IMR-90 (cell line): ENCODE data around the gene NAV2. TPM values are rescaled to one million over a fixed set of nuclear protein-coding genes. Genes with fewer than 3 reads are reported as not detected.

Experiments used
- ATAC-seq: fragments of 200-7000 bp; cut with Tn5 transposase; 2 replicates; pipeline ENCODE4 v1.9.1; 2020; ENCODE audit warnings: low read depth, mild to moderate bottlenecking, moderate library complexity
- BruUV-seq: library from RNA; stranded (reverse); fragments of 400-500 nt; replicated peaks from 2 replicates; lab custom pipeline; 2021; lab: Mats Ljungman, UMichigan
- CTCF ChIA-PET: fragments of 300-600 bp; formaldehyde crosslinking; extraction: SDS; loops from one replicate; lab custom pipeline; 2021; ENCODE audit warnings: antibody characterized with exemption; lab: Yijun Ruan, JAX
- POLR2A ChIA-PET: fragments of 300-600 bp; sonication (Branson Sonifier 250); formaldehyde crosslinking; loops from one replicate; lab custom pipeline; 2022; ENCODE audit warnings: antibody characterized with exemption; ENCODE audit not compliant: unreplicated experiment; lab: Charles Lee
- DNase-seq: peaks from one replicate; pipeline ENCODE4 v3.0.0; 2013
- H2AFZ ChIP-seq: replicated peaks from 2 replicates; pipeline ENCODE3; 2013; ENCODE audit warnings: low read length, mild to moderate bottlenecking; ENCODE audit not compliant: poor library complexity
- H2AK5ac ChIP-seq: 2 replicates; pipeline ENCODE4 v1.6.1; 2013; ENCODE audit warnings: low read depth, low read length, inconsistent platforms
- H2AK9ac ChIP-seq: replicated peaks from 2 replicates; pipeline ENCODE3; 2013; ENCODE audit warnings: mild to moderate bottlenecking, low read depth, low read length, moderate library complexity; ENCODE audit not compliant: poor library complexity
- H2BK120ac ChIP-seq: 2 replicates; pipeline ENCODE4 v1.6.1; 2013; ENCODE audit warnings: low read depth, low read length, inconsistent platforms
- H2BK15ac ChIP-seq: 3 replicates; pipeline ENCODE4 v1.6.1; 2013; ENCODE audit warnings: low read depth, low read length, inconsistent platforms
- H2BK20ac ChIP-seq: 2 replicates; pipeline ENCODE4 v1.6.1; 2013; ENCODE audit warnings: low read depth, mild to moderate bottlenecking, inconsistent platforms, low read length, moderate library complexity
- H2BK5ac ChIP-seq: 2 replicates; pipeline ENCODE4 v1.6.1; 2013; ENCODE audit warnings: mild to moderate bottlenecking, low read depth, low read length, inconsistent platforms; ENCODE audit not compliant: poor library complexity, severe bottlenecking
- H3K14ac ChIP-seq: replicated peaks from 2 replicates; pipeline ENCODE4 v1.6.1; 2013; ENCODE audit warnings: low read depth, low read length, inconsistent platforms
- H3K18ac ChIP-seq: 2 replicates; pipeline ENCODE4 v1.6.1; 2013; ENCODE audit warnings: low read depth, low read length, control low read depth
- H3K23ac ChIP-seq: 2 replicates; pipeline ENCODE4 v1.6.1; 2013; ENCODE audit warnings: low read depth, low read length, inconsistent platforms
- H3K27ac ChIP-seq: 2 replicates; pipeline ENCODE4 v1.5.1; 2013; ENCODE audit warnings: mild to moderate bottlenecking, control low read depth, low read length; ENCODE audit not compliant: insufficient read depth
- H3K27me3 ChIP-seq: 2 replicates; pipeline ENCODE4 v1.6.1; 2013; ENCODE audit warnings: low read length; ENCODE audit not compliant: control insufficient read depth, insufficient read depth
- H3K36me3 ChIP-seq: 2 replicates; pipeline ENCODE4 v1.6.1; 2013; ENCODE audit warnings: low read length, mixed read lengths; ENCODE audit not compliant: control insufficient read depth, insufficient read depth
- H3K4ac ChIP-seq: 2 replicates; pipeline ENCODE4 v1.6.1; 2013; ENCODE audit warnings: low read depth, low read length, inconsistent platforms
- H3K4me1 ChIP-seq: 2 replicates; pipeline ENCODE4 v1.6.1; 2013; ENCODE audit warnings: low read length, mixed read lengths; ENCODE audit not compliant: control insufficient read depth, insufficient read depth
- H3K4me2 ChIP-seq: 2 replicates; pipeline ENCODE4 v1.6.1; 2013; ENCODE audit warnings: low read depth, mild to moderate bottlenecking, control low read depth, low read length, moderate library complexity
- H3K4me3 ChIP-seq: 2 replicates; pipeline ENCODE4 v1.5.1; 2013; ENCODE audit warnings: low read depth, mild to moderate bottlenecking, control low read depth, low read length, moderate library complexity; ENCODE audit not compliant: insufficient read depth
- H3K56ac ChIP-seq: 2 replicates; pipeline ENCODE4 v1.6.1; 2013; ENCODE audit warnings: low read length, inconsistent platforms; ENCODE audit not compliant: insufficient read depth; ENCODE audit errors: extremely low read depth
- H3K79me1 ChIP-seq, 2 experiments: 2 replicates each; pipeline ENCODE4 v1.6.1; 2013; ENCODE audit warnings: low read length in 2 of 2, inconsistent platforms in 1 of 2, low read depth in 1 of 2
- H3K9ac ChIP-seq: 2 replicates; pipeline ENCODE4 v1.6.1; 2013; ENCODE audit warnings: low read depth, low read length, control low read depth
- H3K9me1 ChIP-seq: 2 replicates; pipeline ENCODE4 v1.6.1; 2013; ENCODE audit warnings: low read length, inconsistent platforms; ENCODE audit not compliant: insufficient read depth
- H3K9me3 ChIP-seq: 2 replicates; pipeline ENCODE4 v1.6.1; 2013; ENCODE audit warnings: low read length; ENCODE audit not compliant: control insufficient read depth, insufficient read depth
- H4K20me1 ChIP-seq: 2 replicates; pipeline ENCODE4 v1.6.1; 2013; ENCODE audit warnings: low read length, inconsistent platforms; ENCODE audit not compliant: insufficient read depth
- H4K5ac ChIP-seq: 2 replicates; pipeline ENCODE4 v1.6.1; 2013; ENCODE audit warnings: mild to moderate bottlenecking, low read depth, low read length, control low read depth
- H4K8ac ChIP-seq, 2 experiments: 2 replicates each; pipeline ENCODE4 v1.6.1; 2013; ENCODE audit warnings: low read depth in 2 of 2, low read length in 2 of 2, control low read depth in 1 of 2, inconsistent platforms in 1 of 2
- H4K91ac ChIP-seq: 2 replicates; pipeline ENCODE4 v1.6.1; 2013; ENCODE audit warnings: low read depth, low read length, inconsistent platforms; ENCODE audit not compliant: insufficient read depth
- CHD1 ChIP-seq: IDR thresholded peaks from 2 replicates; pipeline ENCODE4 v1.6.1; 2012; ENCODE audit warnings: low read depth, low read length, improper control_type of control experiment
- MAZ ChIP-seq: IDR thresholded peaks from 2 replicates; pipeline ENCODE4 v1.6.1; 2012; ENCODE audit warnings: low read depth, mild to moderate bottlenecking, low read length, improper control_type of control experiment, moderate library complexity, borderline replicate concordance
- POLR2A ChIP-seq: IDR thresholded peaks from 2 replicates; pipeline ENCODE4 v1.6.1; 2012; ENCODE audit warnings: mild to moderate bottlenecking, low read depth, low read length
- RFX5 ChIP-seq: IDR thresholded peaks from 2 replicates; pipeline ENCODE4 v1.8.0; 2012; ENCODE audit warnings: low read depth, mild to moderate bottlenecking, low read length, moderate library complexity
- WGBS, 2 experiments: methylation state at CpG; one replicate each; pipeline versions ENCODE4 v1.1.5 to v1.1.7; 2013; ENCODE audit warnings: missing lambda C conversion rate in 2 of 2; ENCODE audit not compliant: insufficient read length in 1 of 2; ENCODE audit errors: extremely low coverage in 2 of 2; 5-methylcytosine and 5-hydroxymethylcytosine counted together
- dilution Hi-C: fragments of 300-500 bp; cut with HindIII; formaldehyde crosslinking; loops from one replicate; pipeline ENCODE4 v1.14.3; 2018; ENCODE audit warnings: low sequenced_read_pairs; ENCODE audit not compliant: unreplicated experiment
- in situ Hi-C: fragments of 300-500 bp; cut with MboI; formaldehyde crosslinking; loops from 3 replicates; pipeline ENCODE4 v1.14.3; 2019; ENCODE audit warnings: low sequenced_read_pairs, inconsistent platforms, mixed read lengths
- intact Hi-C: fragments of 100-400 bp; cut with micrococcal nuclease; formaldehyde crosslinking; loops from 2 replicates; pipeline ENCODE4 v1.10.0; 2022
- polyA plus RNA-seq, 3 experiments: library from polyadenylated mRNA; depleted of rRNA; stranded (reverse); fragments of >200 nt; gene quantifications; 2 replicates each; pipeline ENCODE4 v1.2.3, GENCODE V29; 2012; ENCODE audit warnings: low replicate concordance in 1 of 3
- total RNA-seq: library from RNA; depleted of rRNA; stranded (reverse); fragments of >200 nt; gene quantifications from 2 replicates; pipeline ENCODE4 v1.2.3, GENCODE V29; 2012

Gene NAV2
- total and polyA plus RNA-seq, 2 of the 4 experiments (the other 2 are of a cell fraction), result 4.5 to 12.6 TPM

DNA sequence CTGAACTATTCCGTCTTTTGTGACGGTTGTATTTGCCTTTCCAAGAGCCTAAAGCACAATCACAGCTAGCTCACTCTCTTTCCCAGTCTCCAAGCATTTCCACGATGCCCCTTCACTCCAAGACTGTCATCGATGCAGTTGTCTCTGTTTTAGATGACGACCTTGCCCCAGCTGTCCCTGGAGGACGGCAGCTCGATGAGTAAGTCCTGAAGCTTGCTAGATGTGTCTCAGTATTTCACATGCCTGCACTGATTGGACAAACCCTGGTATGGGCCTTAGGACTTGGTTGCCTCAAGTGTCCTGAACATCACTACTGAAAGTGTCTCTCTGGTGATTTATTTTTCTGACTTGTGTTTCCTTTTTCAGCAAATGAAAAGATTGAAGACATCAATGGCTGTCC lies 129.9 kb downstream of the NAV2 start:
- Histone ChIP-seq H2BK120ac (no peak overlapping the region), H3K23ac (no peak overlapping the region), H3K4me2 (no peak overlapping the region), H2AK5ac (no peak overlapping the region), H2BK5ac (no peak overlapping the region), H3K27ac (no peak overlapping the region), H2AK9ac (no peak overlapping the region), H3K56ac (no peak overlapping the region), H3K36me3 (peaks cover 9% of the 10 kb centered on the region), H4K91ac (no peak overlapping the region), H4K5ac (no peak overlapping the region), H3K79me1 (peaks cover 33 to 39% of the 10 kb centered on the region in 2 experiments), H3K18ac (no peak overlapping the region), H2BK15ac (no peak overlapping the region), H2AFZ (no peak overlapping the region), H3K4me3 (no peak overlapping the region), H4K20me1 (0 out of 2 replicates have a peak, but pooled peaks cover 7% of the 10 kb centered on the region), H4K8ac (no peak overlapping the region), H3K27me3 (no peaks in the 10 kb centered on the region), H3K9me3 (no peaks in the 10 kb centered on the region), H2BK20ac (no peak overlapping the region), H3K9me1 (peaks cover 5% of the 10 kb centered on the region), H3K14ac (no peak overlapping the region), H3K9ac (no peak overlapping the region), H3K4me1 (peaks cover 8% of the 10 kb centered on the region; the same call in 1 of the 2 replicates), H3K4ac (no peak overlapping the region)
- in situ Hi-C loops, result no loop called here
- dilution Hi-C loops, result no loop called here
- intact Hi-C loops, result no loop called here
- ChIA-PET CTCF (no interaction called here), POLR2A (no interaction called here)
- WGBS, 2 experiments, result 79% methylated on average over 3 of the region's 7 CpGs; no CpG with 5 or more reads in 1 of the 2 experiments
- TF ChIP-seq MAZ (no peak), CHD1 (no peak), POLR2A (no peak), RFX5 (no peak)
- no TSS peak for BruUV-seq
- ATAC-seq, result peak; percentile 48; the same call in 1 of the 2 replicates
- DNase-seq, result no peak
